K562 (cell line): Measurements from ENCODE around the gene PLAAT4. TPM values are rescaled to one million over a fixed set of nuclear protein-coding genes. Genes with fewer than 3 reads are reported as not detected.
"Not testable (repeated sequence)": the region's sequence is repeated elsewhere in the genome, so short reads cannot be mapped to it uniquely, and the experiment has no call there.

Source experiments
- ATF1 ChIP-seq, 2 experiments: fragments of 450-650 bp in 1 of 2; IDR thresholded peaks; 2 replicates each; pipeline ENCODE4 v1.6.1; 2016; ENCODE audit warnings: missing compliant biosample characterization in 1 of 2, missing genetic modification characterization in 1 of 2
- DDX20 ChIP-seq: fragments of 450-650 bp; IDR thresholded peaks from 2 replicates; pipeline ENCODE4 v1.6.1; 2016; ENCODE audit warnings: missing genetic modification characterization, low read depth, mild to moderate bottlenecking, missing compliant biosample characterization, moderate library complexity
- GMEB1 ChIP-seq: fragments of 250-450 bp; sonication (Bioruptor Pico); IDR thresholded peaks from 2 replicates; pipeline ENCODE4 v1.4.0; 2020; ENCODE audit warnings: mild to moderate bottlenecking
- ILK ChIP-seq: fragments of 450-650 bp; IDR thresholded peaks from 2 replicates; pipeline ENCODE4 v1.6.1; 2016; ENCODE audit warnings: missing genetic modification characterization, low read depth, mild to moderate bottlenecking, missing compliant biosample characterization, moderate library complexity, borderline replicate concordance
- LEF1 ChIP-seq: fragments of 450-650 bp; IDR thresholded peaks from 2 replicates; pipeline ENCODE4 v1.6.1; 2016; ENCODE audit warnings: mild to moderate bottlenecking
- MEF2D ChIP-seq: conservative IDR thresholded peaks from 2 replicates; pipeline ENCODE4 v1.6.1; 2016; ENCODE audit warnings: low read depth, missing genetic modification characterization, missing compliant biosample characterization
- NFE2L1 ChIP-seq: fragments of 450-650 bp; IDR thresholded peaks from 2 replicates; pipeline ENCODE4 v1.6.1; 2016; ENCODE audit warnings: missing genetic modification characterization, low read depth, mild to moderate bottlenecking, missing compliant biosample characterization, moderate library complexity, borderline replicate concordance
- PATZ1 ChIP-seq: fragments of 250-450 bp; sonication (Bioruptor Pico); IDR thresholded peaks from 2 replicates; pipeline ENCODE4 v1.5.0; 2020; ENCODE audit warnings: mild to moderate bottlenecking, borderline replicate concordance
- PBX2 ChIP-seq, 2 experiments: IDR thresholded peaks in 1 of 2; conservative IDR thresholded peaks in 1 of 2; 2 replicates each; pipeline ENCODE4 v1.6.1; 2016; ENCODE audit warnings: low read depth in 2 of 2, mild to moderate bottlenecking in 1 of 2, missing compliant biosample characterization in 1 of 2, missing genetic modification characterization in 1 of 2, moderate library complexity in 1 of 2
- PTTG1 ChIP-seq: fragments of 450-650 bp; IDR thresholded peaks from 2 replicates; pipeline ENCODE4 v1.6.1; 2016; ENCODE audit warnings: low read depth, mild to moderate bottlenecking, missing genetic modification characterization, missing compliant biosample characterization
- RCOR1 ChIP-seq, 2 experiments: IDR thresholded peaks; 2 replicates each; pipeline ENCODE4 v1.6.1; 2012; ENCODE audit warnings: low read depth in 2 of 2, low read length in 2 of 2, borderline replicate concordance in 1 of 2, improper control_type of control experiment in 1 of 2
- RFX7 ChIP-seq: fragments of 250-450 bp; sonication (Bioruptor Pico); IDR thresholded peaks from 2 replicates; pipeline ENCODE4 v1.5.1; 2021; ENCODE audit warnings: mild to moderate bottlenecking
- ZFPM2 ChIP-seq: fragments of 250-450 bp; sonication (Bioruptor Pico); IDR thresholded peaks from 2 replicates; pipeline ENCODE4 v1.5.1; 2022; ENCODE audit warnings: mild to moderate bottlenecking
- ZKSCAN8 ChIP-seq: fragments of 200-800 bp; sonication (Bioruptor generic); IDR thresholded peaks from 2 replicates; pipeline ENCODE4 v1.6.1; 2016; ENCODE audit warnings: missing genetic modification characterization, missing compliant biosample characterization
- ZNF165 ChIP-seq: fragments of 250-450 bp; sonication (Bioruptor Pico); IDR thresholded peaks from 2 replicates; pipeline ENCODE4 v1.4.0; 2020; ENCODE audit warnings: borderline replicate concordance
- ZNF41 ChIP-seq: fragments of 250-450 bp; sonication (Bioruptor Pico); conservative IDR thresholded peaks from 2 replicates; pipeline ENCODE4 v1.4.0; 2020; ENCODE audit warnings: mild to moderate bottlenecking
- polyA plus RNA-seq, 8 experiments: library from polyadenylated mRNA; depleted of rRNA in 4 of 8; stranded (reverse) in 5 of 8; unstranded in 3 of 8; fragments of >200 nt; fragmentation: Nextera tagmentation in 2 of 8; fragmentation: Illumina TruSeq in 1 of 8; extraction: Ambion mirVana in 2 of 8; extraction: Trizol in 1 of 8; gene quantifications; 2 replicates each; pipeline versions ENCODE4 v1.2.1 to v1.2.3, GENCODE V29; 2011 to 2014; ENCODE audit warnings: inconsistent platforms in 1 of 8, missing spikeins in 1 of 8
- total RNA-seq, 7 experiments: library from RNA; depleted of rRNA in 6 of 7; stranded (reverse); fragments of >200 nt in 6 of 7; fragmentation: Illumina TruSeq in 2 of 7; extraction: Trizol in 2 of 7; gene quantifications; 2 replicates each; pipeline versions ENCODE4 v1.2.1 to v1.2.3, GENCODE V29; 2011 to 2021; ENCODE audit warnings: low replicate concordance in 1 of 7
- TF ChIP-seq, protein P1 (sequence below): fragments of 250-450 bp; sonication (Bioruptor Pico); IDR thresholded peaks from 2 replicates; pipeline ENCODE4 v1.4.0; 2020; ENCODE audit warnings: mild to moderate bottlenecking, moderate library complexity, borderline replicate concordance

PLAAT4 gene
- total and polyA plus RNA-seq, 9 of the 15 experiments (the other 6 are each of a cell fraction or from before 2014, with no cell fraction given), result 0.54 to 3.0 (median 1.3) TPM; not detected in 1

- TF ChIP-seq, protein P1, sequence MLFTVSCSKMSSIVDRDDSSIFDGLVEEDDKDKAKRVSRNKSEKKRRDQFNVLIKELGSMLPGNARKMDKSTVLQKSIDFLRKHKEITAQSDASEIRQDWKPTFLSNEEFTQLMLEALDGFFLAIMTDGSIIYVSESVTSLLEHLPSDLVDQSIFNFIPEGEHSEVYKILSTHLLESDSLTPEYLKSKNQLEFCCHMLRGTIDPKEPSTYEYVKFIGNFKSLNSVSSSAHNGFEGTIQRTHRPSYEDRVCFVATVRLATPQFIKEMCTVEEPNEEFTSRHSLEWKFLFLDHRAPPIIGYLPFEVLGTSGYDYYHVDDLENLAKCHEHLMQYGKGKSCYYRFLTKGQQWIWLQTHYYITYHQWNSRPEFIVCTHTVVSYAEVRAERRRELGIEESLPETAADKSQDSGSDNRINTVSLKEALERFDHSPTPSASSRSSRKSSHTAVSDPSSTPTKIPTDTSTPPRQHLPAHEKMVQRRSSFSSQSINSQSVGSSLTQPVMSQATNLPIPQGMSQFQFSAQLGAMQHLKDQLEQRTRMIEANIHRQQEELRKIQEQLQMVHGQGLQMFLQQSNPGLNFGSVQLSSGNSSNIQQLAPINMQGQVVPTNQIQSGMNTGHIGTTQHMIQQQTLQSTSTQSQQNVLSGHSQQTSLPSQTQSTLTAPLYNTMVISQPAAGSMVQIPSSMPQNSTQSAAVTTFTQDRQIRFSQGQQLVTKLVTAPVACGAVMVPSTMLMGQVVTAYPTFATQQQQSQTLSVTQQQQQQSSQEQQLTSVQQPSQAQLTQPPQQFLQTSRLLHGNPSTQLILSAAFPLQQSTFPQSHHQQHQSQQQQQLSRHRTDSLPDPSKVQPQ (CRISPR knock-in tag), result peak; percentile 86
- not testable (repeated sequence) for TF ChIP-seq PBX2 (CRISPR knock-in tag; IDR thresholded peaks at IDR 0.05; ENCODE audit: low read depth); ATF1 (CRISPR knock-in tag; IDR thresholded peaks at IDR 0.05)
- TF ChIP-seq PBX2 (tag; conservative IDR thresholded peaks at IDR 0.05; ENCODE audit: low read depth), result peak; percentile 52
- TF ChIP-seq ZNF41 (CRISPR knock-in tag), result peak; percentile 93
- peak; percentile 97 for TF ChIP-seq DDX20 (tag)
- peak; percentile 92 for TF ChIP-seq LEF1
- peak; percentile 95; the same call in 1 of the 2 replicates for TF ChIP-seq PATZ1 (CRISPR knock-in tag)
- TF ChIP-seq MEF2D (tag), result peak; percentile 97
- TF ChIP-seq ZKSCAN8, result peak; percentile 77; the same call in 1 of the 2 replicates
- TF ChIP-seq PTTG1 (tag), result peak; percentile 96
- peak in 1 of 2 experiments; percentile 75; a peak in 1 of 4 replicates for TF ChIP-seq RCOR1 (IDR thresholded peaks at IDR 0.05; ENCODE audit: borderline replicate concordance in 1 of 2, low read depth in 2 of 2, low read length in 2 of 2)
- TF ChIP-seq NFE2L1, result peak; percentile 60; the same call in 1 of the 2 replicates
- TF ChIP-seq ZNF165, result peak; percentile 98
- TF ChIP-seq GMEB1 (CRISPR knock-in tag), result peak; percentile 70
- peak; percentile 94 for TF ChIP-seq ILK (tag)
- TF ChIP-seq ZFPM2 (CRISPR knock-in tag), result peak; percentile 89
- peak; percentile 34 for TF ChIP-seq ATF1 (tag; IDR thresholded peaks at IDR 0.05)
- peak; percentile 88 for TF ChIP-seq RFX7 (CRISPR knock-in tag)
Measured at GRCh38 chr11:63531074-63531792, 5.4 kb upstream of the PLAAT4 start (continued).
